Sciatic nerve (tissue), 2 donors: ENCODE results near the gene GALNT12. TPM values are rescaled to one million over a fixed set of nuclear protein-coding genes. Genes with fewer than 3 reads are reported as not detected.

Experiments
- ATAC-seq: fragments of 200-7000 bp; cut with Tn5 transposase; one replicate; pipeline ENCODE4 v1.9.1; 2020; ENCODE audit warnings: mild to moderate bottlenecking, moderate library complexity
- DNase-seq: peaks from one replicate; pipeline ENCODE4 v3.0.0-alpha.2; 2020; ENCODE audit warnings: low spot score
- intact Hi-C: fragments of 100-400 bp; cut with DNase I; formaldehyde crosslinking; loops from one replicate; pipeline ENCODE4 v1.14.2; 2022
- total RNA-seq: library from RNA; stranded (reverse); fragmentation: NEBNext Ultra II Directional; extraction: Animal tissue kit (Norgen Biotek cat#: 25700); gene quantifications from one replicate; pipeline ENCODE4 v1.2.1, GENCODE V29; 2021
- donor health status: DM: no; HTN: no; CAD: no.
- donor health status: DM: no; HTN: no; CAD: no.

GALNT12 gene
- total RNA-seq, 1 donor from 2014 or later: 10.7 TPM

GRCh38 chr9:98796364-98797101, 10.9 kb upstream of the GALNT12 start, which contains the start of gene ANKS6:
TSS of gene ANKS6 (minus strand) at chr9:98796555. CDS start at chr9:98796491, 64 bp downstream.
- intact Hi-C loops: no loop called here
- DNase-seq: peak; percentile 91
- peak; percentile 96 for ATAC-seq

- intact Hi-C loops: no loop called here
- ATAC-seq: no peak
- DNase-seq: no peak
Observed at GRCh38 chr9:98797491-98797890, 10.0 kb upstream of the GALNT12 start.

- intact Hi-C loops: no loop called here
- ATAC-seq: no peak
- no peak for DNase-seq
Observed at GRCh38 chr9:98798254-98798653, 9.2 kb upstream of the GALNT12 start.

- no peak for DNase-seq
- intact Hi-C loops: no loop called here
- no peak for ATAC-seq
Observed at GRCh38 chr9:98801561-98801960, 5.9 kb upstream of the GALNT12 start.

- intact Hi-C loops: no loop called here
- DNase-seq: no peak
- ATAC-seq: no peak
Observed at GRCh38 chr9:98801969-98802371, 5.5 kb upstream of the GALNT12 start.

- intact Hi-C loops: no loop called here
- DNase-seq (no peak), ATAC-seq (no peak)
Observed at GRCh38 chr9:98804083-98804482, 3.4 kb upstream of the GALNT12 start.

GRCh38 chr9:98805506-98806272, 1.8 kb upstream of the GALNT12 start:
- no peak for ATAC-seq
- no peak for DNase-seq
- intact Hi-C loops: no loop called here

- intact Hi-C loops: no loop called here
- no peak for DNase-seq
- peak; percentile 55 for ATAC-seq
Observed at GRCh38 chr9:98806394-98807035, 955 bp upstream of the GALNT12 start.

GRCh38 chr9:98807814-98808195, 335 bp downstream of the GALNT12 start:
- DNase-seq (no peak), ATAC-seq (peak; percentile 29)
- intact Hi-C loops: no loop called here

- intact Hi-C loops: no loop called here
- no peak for DNase-seq
- ATAC-seq: peak; percentile 11
Observed at GRCh38 chr9:98808411-98808815, 943 bp downstream of the GALNT12 start.

GRCh38 chr9:98808875-98809274, 1.4 kb downstream of the GALNT12 start:
- ATAC-seq: no peak
- intact Hi-C loops: no loop called here
- no peak for DNase-seq

GRCh38 chr9:98809311-98810101, 2.0 kb downstream of the GALNT12 start:
- ATAC-seq: no peak
- intact Hi-C loops: no loop called here
- DNase-seq: no peak

GRCh38 chr9:98810102-98810842, 2.8 kb downstream of the GALNT12 start:
- DNase-seq (no peak), ATAC-seq (no peak)
- intact Hi-C loops: no loop called here

- intact Hi-C loops: no loop called here
- peak; percentile 61 for ATAC-seq
Observed at GRCh38 chr9:98811051-98811650, 3.7 kb downstream of the GALNT12 start.

GRCh38 chr9:98815391-98815951, 8.0 kb downstream of the GALNT12 start:
- DNase-seq: no peak
- intact Hi-C loops: no loop called here
- ATAC-seq: no peak

More at GRCh38 chr9:98811051-98811650, 3.7 kb downstream of the GALNT12 start:
- DNase-seq: no peak

GRCh38 chr9:98818764-98819163, 11.3 kb downstream of the GALNT12 start:
- intact Hi-C loops: no loop called here
- DNase-seq (no peak), ATAC-seq (no peak)

GRCh38 chr9:98819231-98819630, 11.8 kb downstream of the GALNT12 start:
- intact Hi-C loops: no loop called here
- DNase-seq (no peak), ATAC-seq (no peak)

- intact Hi-C loops: no loop called here
- ATAC-seq: no peak
Observed at GRCh38 chr9:98821831-98822230, 14.4 kb downstream of the GALNT12 start.

More at GRCh38 chr9:98821831-98822230, 14.4 kb downstream of the GALNT12 start:
- no peak for DNase-seq
